Left colon (tissue), 2 donors: Measurements from ENCODE around the gene TIMM10. TPM values are rescaled to one million over a fixed set of nuclear protein-coding genes. Genes with fewer than 3 reads are reported as not detected.
A peak's percentile ranks its signal among the peaks of the same experiment; 100 is the strongest.

ENCODE experiments used
- ATAC-seq: fragments of 200-7000 bp; cut with Tn5 transposase; one replicate; pipeline ENCODE4 v1.9.1; 2020; ENCODE audit warnings: mild to moderate bottlenecking, moderate library complexity
- DNase-seq, 2 donors: peaks; one replicate each; pipeline ENCODE4 v3.0.0-alpha.2; 2020
- intact Hi-C, 2 donors: fragments of 100-400 bp; cut with DNase I in 1 of 2; cut with micrococcal nuclease in 1 of 2; formaldehyde crosslinking; loops; one replicate each; pipeline versions ENCODE4 v1.11.2 to v1.14.0; 2022; cut with DNase I, micrococcal nuclease
- total RNA-seq, 2 donors: library from RNA; stranded (reverse); fragmentation: NEBNext Ultra II Directional; extraction: Animal tissue kit (Norgen Biotek cat#: 25700); gene quantifications; one replicate each; pipeline ENCODE4 v1.2.1, GENCODE V29; 2021
- donor health status: DM: no; HTN: no; CAD: no.
- donor health status: DM: yes; HTN: yes; CAD: no.

Gene TIMM10
- total RNA-seq, 2 donors from 2014 or later: 28.6 to 47.4 TPM

DNA sequence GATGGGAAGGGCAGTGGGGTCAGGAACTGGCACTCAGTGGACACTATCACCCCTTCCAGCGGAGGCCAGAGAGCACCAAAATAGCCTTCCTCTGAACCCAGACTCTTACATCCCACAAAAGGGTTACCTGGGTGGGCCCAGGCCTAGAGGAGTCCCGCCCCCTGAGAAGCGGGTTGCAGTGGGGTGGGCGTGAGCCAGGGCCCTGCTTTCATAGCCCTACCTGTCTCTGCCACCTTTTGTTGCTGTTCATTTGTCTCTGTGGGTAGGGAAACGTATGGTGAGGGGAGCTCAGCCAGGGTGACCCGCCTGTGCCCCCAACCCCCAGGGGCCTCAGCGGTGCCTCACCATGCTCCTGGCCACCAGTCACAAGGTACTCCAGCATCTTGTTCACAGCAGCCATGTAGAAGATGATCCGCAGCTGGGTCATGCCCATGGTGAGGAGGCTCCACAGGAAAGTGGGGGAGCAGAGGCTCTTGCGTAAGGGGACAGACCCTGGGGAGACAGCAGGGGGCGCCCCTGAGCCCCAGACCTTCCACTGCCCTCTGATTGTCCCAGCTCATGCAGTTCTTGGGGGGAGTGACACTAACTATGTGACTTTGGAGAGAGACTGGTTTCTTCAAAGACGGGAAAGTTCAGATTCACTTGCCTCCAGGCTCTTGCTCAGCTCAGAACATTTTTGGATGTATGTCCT is 39.0 kb downstream of the TIMM10 start:
- intact Hi-C loops: loop anchor here in 1 of 2 donors (5.0 kb wide), 1 partner anchor 36 kb away; no protein-coding TSS in a partner anchor
- peak in 1 of 2 donors; percentile 48 for DNase-seq
- ATAC-seq: peak; percentile 70

DNA sequence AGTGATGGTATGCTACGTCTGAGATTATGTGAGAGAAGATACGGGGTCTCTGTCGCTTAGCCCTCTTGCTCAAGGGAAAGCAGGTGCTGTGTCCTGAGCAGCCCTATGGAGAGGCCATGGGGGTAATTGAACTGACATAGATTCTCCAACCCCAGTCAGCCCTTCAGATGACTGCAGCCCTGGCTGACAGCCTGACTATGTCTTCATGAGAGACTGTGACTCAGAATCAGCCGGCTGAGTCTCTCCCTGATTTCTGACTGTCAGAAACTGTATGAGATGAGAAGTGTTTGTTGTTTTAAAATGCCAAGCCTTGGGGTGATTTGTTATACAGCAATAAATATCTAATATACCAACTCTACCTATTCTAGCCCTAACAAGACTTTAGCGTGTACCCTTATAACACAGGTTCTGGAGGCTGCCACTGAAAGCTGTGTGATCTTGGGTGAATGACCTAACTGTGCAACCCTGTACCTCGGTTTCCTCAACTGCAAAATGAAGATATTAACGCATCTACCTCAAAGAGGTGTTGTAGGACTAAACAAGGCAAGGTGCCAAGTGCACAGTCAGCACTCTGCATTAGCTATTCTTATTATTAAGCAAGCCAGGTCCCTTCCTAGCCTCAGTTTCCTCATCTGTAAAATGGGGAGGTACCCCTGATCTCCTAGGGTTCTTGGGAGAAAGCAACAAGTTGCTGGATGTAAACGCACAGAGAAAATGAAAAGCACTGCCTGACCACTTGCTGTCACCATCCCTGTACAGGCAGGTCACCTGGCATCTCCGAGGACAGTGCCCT is 39.9 kb downstream of the TIMM10 start:
- intact Hi-C loops: loop anchor here in 1 of 2 donors (5.0 kb wide), 1 partner anchor 37 kb away; no protein-coding TSS in a partner anchor
- no peak for ATAC-seq

GRCh38 chr11:57487920-57488659 is 42.5 kb downstream of the TIMM10 start:
- DNase-seq (no peak), ATAC-seq (no peak)
- intact Hi-C loops: no loop called here

More for the DNA sequence above, 39.9 kb downstream of the TIMM10 start:
- DNase-seq: no peak

GRCh38 chr11:57487021-57487778 is 43.4 kb downstream of the TIMM10 start:
- DNase-seq (no peak), ATAC-seq (no peak)
- intact Hi-C loops: no loop called here

DNA sequence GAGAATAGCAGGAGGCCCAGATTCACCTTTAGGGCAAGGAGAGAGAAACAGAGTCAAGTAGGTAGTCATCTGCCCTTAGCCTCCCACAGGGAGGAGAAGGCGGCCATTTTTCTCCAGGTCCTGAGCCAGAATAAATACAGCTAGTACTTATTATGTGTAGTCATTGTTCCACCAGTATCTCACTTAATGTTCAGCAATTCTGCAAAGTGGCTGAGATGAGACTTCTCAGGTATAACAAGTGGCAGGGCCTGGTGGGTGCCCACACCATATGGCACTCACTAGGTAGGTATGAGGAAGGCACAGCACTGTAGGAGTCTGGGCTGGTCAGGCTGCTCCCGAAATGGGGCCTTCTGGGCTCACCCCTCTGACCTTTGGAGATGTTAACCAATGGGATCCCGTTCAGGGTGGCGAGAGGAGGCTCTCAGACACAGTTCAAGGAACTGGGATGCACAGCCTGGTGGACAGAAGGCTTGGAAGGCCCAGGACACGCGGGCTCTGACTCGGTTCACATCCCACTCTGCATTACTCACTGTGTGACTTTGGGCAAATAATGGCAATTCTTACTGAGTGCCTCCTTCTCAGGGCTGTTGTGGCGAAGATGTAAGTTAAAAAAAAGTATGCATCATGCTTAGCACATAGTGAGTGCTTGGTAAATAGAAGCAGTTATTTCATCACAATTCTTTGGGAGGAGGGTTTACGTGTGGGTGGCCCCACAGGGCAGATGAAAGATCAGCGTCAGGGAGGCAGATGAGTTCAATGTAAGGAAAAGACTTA is 45.1 kb downstream of the TIMM10 start:
- intact Hi-C loops: no loop called here
- no peak for DNase-seq
- ATAC-seq: no peak

DNA sequence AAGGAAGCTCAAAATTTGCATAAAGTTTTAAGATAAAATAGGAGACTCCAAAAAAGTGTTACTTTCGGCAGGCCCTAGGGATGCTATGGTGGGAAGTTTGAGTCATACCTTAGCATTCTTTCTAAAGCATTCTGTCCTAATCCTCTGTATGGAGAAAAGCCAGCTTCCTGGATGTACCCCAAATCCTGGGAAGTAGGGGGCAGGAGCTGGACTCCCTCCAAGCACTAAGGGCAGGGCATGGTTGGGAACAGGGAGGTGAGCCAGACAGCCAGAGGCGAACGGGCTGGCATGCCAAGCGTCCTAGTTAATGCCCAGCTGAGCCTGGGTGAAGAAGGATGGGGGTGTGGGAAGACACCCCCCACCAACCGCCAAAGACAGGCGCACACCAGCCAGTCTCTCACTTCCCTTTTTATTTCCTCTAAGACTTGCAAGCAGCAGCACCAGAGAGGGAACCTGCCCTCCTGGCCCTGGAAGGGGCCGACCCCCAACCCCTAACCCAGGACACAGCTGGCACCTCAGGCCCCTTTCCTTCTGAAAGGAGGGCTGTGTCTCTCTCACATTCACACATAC is 46.3 kb downstream of the TIMM10 start:
- DNase-seq (no peak), ATAC-seq (no peak)
- intact Hi-C loops: no loop called here

GRCh38 chr11:57483562-57483918 is 47.0 kb downstream of the TIMM10 start:
- ATAC-seq: no peak
- intact Hi-C loops: no loop called here
- no peak for DNase-seq

- peak; percentile 61 for ATAC-seq
- peak in 1 of 2 donors; percentile 47 for DNase-seq
Observed at GRCh38 chr11:57482782-57483561, 47.6 kb downstream of the TIMM10 start.

GRCh38 chr11:57481915-57482781 is 48.4 kb downstream of the TIMM10 start:
- intact Hi-C loops: no loop called here

More at GRCh38 chr11:57482782-57483561, 47.6 kb downstream of the TIMM10 start:
- intact Hi-C loops: no loop called here

DNA sequence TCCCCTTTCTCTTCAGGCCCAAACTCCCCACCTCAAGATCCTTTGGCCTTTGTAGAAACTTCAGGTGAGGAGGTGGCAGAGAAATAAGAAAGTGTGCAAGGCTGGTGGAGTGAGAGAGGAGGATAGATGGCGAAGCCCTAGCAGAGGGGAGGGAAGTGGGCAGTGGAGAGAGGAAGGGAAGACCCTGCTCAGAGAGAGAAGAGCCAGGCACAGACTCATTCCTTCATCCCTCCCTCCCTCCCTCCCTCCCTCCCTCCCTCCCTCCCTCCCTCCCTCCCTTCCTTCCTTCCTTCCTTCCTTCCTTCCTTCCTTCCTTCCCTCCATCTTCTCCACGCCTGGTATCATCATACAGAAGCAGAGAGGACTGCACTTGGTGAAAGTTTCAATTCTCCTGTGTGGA is 49.2 kb downstream of the TIMM10 start:
- no peak for DNase-seq
- ATAC-seq: no peak

More at GRCh38 chr11:57481915-57482781, 48.4 kb downstream of the TIMM10 start:
- ATAC-seq: no peak
- DNase-seq: no peak

GRCh38 chr11:57480409-57481137 is 50.0 kb downstream of the TIMM10 start:
- DNase-seq (peak; percentile 56 to 77), ATAC-seq (peak; percentile 41)
- intact Hi-C loops: no loop called here

More for the DNA sequence above, 49.2 kb downstream of the TIMM10 start:
- intact Hi-C loops: no loop called here

GRCh38 chr11:57479911-57480310 is 50.6 kb downstream of the TIMM10 start:
- DNase-seq (no peak), ATAC-seq (no peak)
- intact Hi-C loops: no loop called here

DNA sequence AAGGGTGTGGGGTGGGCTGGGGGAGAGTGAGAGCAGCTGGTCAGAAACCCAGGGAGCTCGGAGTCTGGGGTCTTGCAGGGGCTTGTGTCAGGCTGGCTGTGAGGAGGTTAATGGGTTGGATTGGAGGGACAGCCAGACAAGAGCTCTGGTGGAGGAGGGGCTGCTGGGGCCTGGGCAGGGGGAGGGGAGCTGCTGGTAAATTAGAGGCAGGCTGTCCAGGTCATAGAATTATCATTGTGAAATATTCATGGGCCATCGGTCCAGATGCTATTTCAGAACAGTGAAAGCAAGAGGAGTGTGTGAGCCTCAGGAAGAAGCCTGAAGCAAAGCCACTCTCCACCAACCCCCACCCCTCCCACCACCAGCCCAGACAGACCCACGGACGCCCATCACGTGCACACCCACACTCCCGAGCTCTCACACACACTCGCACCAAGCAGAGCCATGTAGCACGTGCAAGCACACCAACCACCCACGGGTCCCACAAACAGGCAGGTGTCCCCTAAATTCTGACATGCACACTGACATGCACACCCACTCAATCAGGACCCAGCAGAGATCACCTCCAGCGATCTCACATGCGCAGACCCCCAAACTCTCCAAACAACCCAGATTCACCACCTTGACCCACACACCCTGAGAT is 51.4 kb downstream of the TIMM10 start:
- ATAC-seq (no peak), DNase-seq (no peak)
- intact Hi-C loops: no loop called here
